GM12878 (cell line): ENCODE measurements around the gene TUT1. TPM values are rescaled to one million over a fixed set of nuclear protein-coding genes. Genes with fewer than 3 reads are reported as not detected.
A peak's percentile ranks its signal among the peaks of the same experiment; 100 is the strongest.

Source experiments
- ATAC-seq: fragments of 200-7000 bp; cut with Tn5 transposase; 3 replicates; pipeline ENCODE4 v1.9.1; 2020; ENCODE audit warnings: mild to moderate bottlenecking, moderate library complexity
- BruUV-seq: library from RNA; stranded (reverse); fragments of 400-500 nt; replicated peaks from 2 replicates; lab custom pipeline; 2021; lab: Mats Ljungman, UMichigan
- CTCF ChIA-PET: fragments of 300-600 bp; sonication (Branson Sonifier 250); formaldehyde crosslinking; extraction: SDS; loops from one replicate; lab custom pipeline; 2021; ENCODE audit warnings: inconsistent platforms; lab: Yijun Ruan, JAX
- POLR2A ChIA-PET: fragments of 350-600 bp; formaldehyde crosslinking; extraction: SDS; loops from one replicate; lab custom pipeline; 2021; ENCODE audit warnings: inconsistent platforms; lab: Charles Lee
- RAD21 ChIA-PET: fragments of 300-600 bp; sonication (Branson Sonifier 250); formaldehyde crosslinking; loops from one replicate; lab custom pipeline; 2023; ENCODE audit warnings: antibody characterized with exemption; ENCODE audit not compliant: unreplicated experiment; lab: Charles Lee
- SMC1A ChIA-PET: fragments of 300-600 bp; sonication (Branson Sonifier 250); formaldehyde crosslinking; loops from one replicate; lab custom pipeline; 2023; ENCODE audit not compliant: unreplicated experiment, uncharacterized antibody; lab: Charles Lee
- DNase-seq: peaks from one replicate; pipeline ENCODE4 v3.0.0-alpha.2; 2011; ENCODE audit warnings: low read depth, low spot score
- FAIRE-seq: peaks from 3 replicates; lab custom pipeline; 2011; peaks lifted over from hg19 to GRCh38; lab: Jason Lieb, UNC
- H2AFZ ChIP-seq: 2 replicates; pipeline ENCODE4 v1.6.0; 2011; ENCODE audit warnings: low read depth, low read length, control low read depth; ENCODE audit not compliant: control insufficient read depth
- H3K27ac ChIP-seq: 2 replicates; pipeline ENCODE4 v1.5.1; 2011; ENCODE audit warnings: control low read depth; ENCODE audit not compliant: control insufficient read depth, insufficient read depth
- H3K27me3 ChIP-seq, 2 experiments: replicated peaks in 1 of 2; 2 replicates each; pipeline versions ENCODE4 v1.6.0 to v1.6.1; 2011; ENCODE audit warnings: low read length in 1 of 2; ENCODE audit not compliant: control insufficient read depth in 2 of 2, insufficient read depth in 2 of 2
- H3K36me3 ChIP-seq, 2 experiments: 2 replicates each; pipeline ENCODE4 v1.5.1; 2011; ENCODE audit warnings: low read length in 1 of 2; ENCODE audit not compliant: control insufficient read depth in 2 of 2, insufficient read depth in 2 of 2
- H3K4me1 ChIP-seq: 2 replicates; pipeline ENCODE4 v1.6.1; 2011; ENCODE audit warnings: mild to moderate bottlenecking, low read length, moderate library complexity, mixed read lengths; ENCODE audit not compliant: control insufficient read depth, insufficient read depth
- H3K4me2 ChIP-seq: 2 replicates; pipeline ENCODE4 v1.6.0; 2011; ENCODE audit warnings: control low read depth; ENCODE audit not compliant: control insufficient read depth, insufficient read depth
- H3K4me3 ChIP-seq: fragments of 200-600 bp; sonication (generic); 2 replicates; pipeline ENCODE4 v1.5.1; 2016
- H3K79me2 ChIP-seq: 2 replicates; pipeline ENCODE4 v1.6.0; 2011; ENCODE audit warnings: low read length; ENCODE audit not compliant: control insufficient read depth, insufficient read depth
- H3K9ac ChIP-seq: 2 replicates; pipeline ENCODE4 v1.8.0; 2011; ENCODE audit warnings: low read length, control low read depth, mixed read lengths; ENCODE audit not compliant: control insufficient read depth, insufficient read depth
- H3K9me3 ChIP-seq: replicated peaks from 3 replicates; pipeline ENCODE4 v1.5.1; 2011; ENCODE audit warnings: mild to moderate bottlenecking, low read length; ENCODE audit not compliant: control insufficient read depth, insufficient read depth
- H4K20me1 ChIP-seq: 2 replicates; pipeline ENCODE4 v1.6.0; 2011; ENCODE audit not compliant: control insufficient read depth, insufficient read depth
- CEBPB ChIP-seq, 2 experiments: fragments of 150-350 bp in 1 of 2; IDR thresholded peaks; 2 replicates each; pipeline ENCODE4 v1.6.1; 2012 to 2014; ENCODE audit warnings: low read depth in 2 of 2, low read length in 2 of 2, borderline replicate concordance in 1 of 2, inconsistent platforms in 1 of 2
- EED ChIP-seq: sonication (generic); IDR thresholded peaks from 2 replicates; pipeline ENCODE4 v1.6.1; 2016; ENCODE audit warnings: antibody characterized with exemption, low read depth
- EGR1 ChIP-seq, 2 experiments: IDR thresholded peaks; 1 replicate in 1 of 2; 2 replicates in 1 of 2; pipeline ENCODE4 v1.6.1; 2011 to 2012; ENCODE audit warnings: low read depth in 2 of 2, low read length in 2 of 2, borderline replicate concordance in 1 of 2, mild to moderate bottlenecking in 1 of 2, moderate library complexity in 1 of 2
- IKZF1 ChIP-seq: fragments of 450-650 bp; conservative IDR thresholded peaks from 2 replicates; pipeline ENCODE4 v1.6.1; 2017; ENCODE audit warnings: antibody characterized with exemption, mild to moderate bottlenecking
- IRF4 ChIP-seq: IDR thresholded peaks from 2 replicates; pipeline ENCODE4 v1.6.1; 2011; ENCODE audit warnings: low read depth, low read length
- MAX ChIP-seq: IDR thresholded peaks from 2 replicates; pipeline ENCODE4 v1.6.1; 2012; ENCODE audit warnings: low read depth, low read length, improper control_type of control experiment
- NBN ChIP-seq: fragments of 450-650 bp; IDR thresholded peaks from 2 replicates; pipeline ENCODE4 v1.6.1; 2016
- NFYA ChIP-seq: IDR thresholded peaks from 2 replicates; pipeline ENCODE4 v1.6.1; 2011; ENCODE audit warnings: low read depth, mild to moderate bottlenecking, low read length, improper control_type of control experiment, borderline replicate concordance
- NR2F1 ChIP-seq: fragments of 450-650 bp; conservative IDR thresholded peaks from 2 replicates; pipeline ENCODE4 v1.6.1; 2017; ENCODE audit warnings: mild to moderate bottlenecking
- PAX5 ChIP-seq: IDR thresholded peaks from 2 replicates; pipeline ENCODE4 v1.6.1; 2011; ENCODE audit warnings: low read depth, low read length, borderline replicate concordance
- PML ChIP-seq: IDR thresholded peaks from 2 replicates; pipeline ENCODE4 v1.6.1; 2012; ENCODE audit warnings: low read length, inconsistent platforms
- POLR2AphosphoS5 ChIP-seq: IDR thresholded peaks from 2 replicates; pipeline ENCODE4 v1.6.1; 2011; ENCODE audit warnings: mild to moderate bottlenecking, low read length, inconsistent platforms
- RUNX3 ChIP-seq: IDR thresholded peaks from 2 replicates; pipeline ENCODE4 v1.6.1; 2012; ENCODE audit warnings: low read length, inconsistent platforms
- SREBF1 ChIP-seq: IDR thresholded peaks from 2 replicates; pipeline ENCODE4 v1.6.1; 2012; ENCODE audit warnings: mild to moderate bottlenecking, low read length
- TARDBP ChIP-seq: IDR thresholded peaks from 2 replicates; pipeline ENCODE4 v1.6.1; 2016; ENCODE audit warnings: borderline replicate concordance
- TCF7 ChIP-seq: IDR thresholded peaks from 2 replicates; pipeline ENCODE4 v1.6.1; 2014; ENCODE audit warnings: antibody characterized with exemption, borderline replicate concordance
- ZBED1 ChIP-seq: IDR thresholded peaks from 2 replicates; pipeline ENCODE4 v1.6.1; 2016; ENCODE audit warnings: borderline replicate concordance
- WGBS: methylation state at CpG from one replicate; pipeline ENCODE4 v1.1.6; 2016; ENCODE audit warnings: low lambda C conversion rate; ENCODE audit not compliant: insufficient replicate concordance, insufficient coverage; ENCODE audit errors: missing lambda C conversion rate; 5-methylcytosine and 5-hydroxymethylcytosine counted together
- in situ Hi-C: fragments of 300-500 bp; cut with MboI; formaldehyde crosslinking; loops from 9 replicates; pipeline ENCODE4 v1.14.3; 2018; ENCODE audit warnings: mixed read lengths
- intact Hi-C: fragments of 100-400 bp; cut with micrococcal nuclease; formaldehyde crosslinking; loops from one replicate; pipeline ENCODE4 v1.14.2; 2022; ENCODE audit not compliant: unreplicated experiment
- polyA plus RNA-seq, 11 experiments: library from polyadenylated mRNA; depleted of rRNA in 4 of 11; unstranded in 6 of 11; stranded (reverse) in 5 of 11; fragments of >200 nt; fragmentation: Nextera tagmentation in 4 of 11; fragmentation: Illumina TruSeq in 1 of 11; extraction: Ambion mirVana in 4 of 11; extraction: Trizol in 1 of 11; gene quantifications; 1 replicate in 1 of 11; 2 replicates in 10 of 11; pipeline versions ENCODE4 v1.2.1 to v1.2.3, GENCODE V29; 2011 to 2016; ENCODE audit warnings: inconsistent platforms in 2 of 11, missing spikeins in 2 of 11, low read depth in 1 of 11
- total RNA-seq, 4 experiments: library from RNA; depleted of rRNA in 3 of 4; stranded (reverse); fragments of >200 nt in 3 of 4; fragmentation: Illumina TruSeq in 1 of 4; extraction: Trizol in 1 of 4; gene quantifications; 2 replicates each; pipeline versions ENCODE4 v1.2.1 to v1.2.3, GENCODE V29; 2013 to 2021
- TF ChIP-seq, protein P1 (sequence below): IDR thresholded peaks from 2 replicates; pipeline ENCODE4 v1.6.1; 2012; ENCODE audit warnings: low read depth, low read length, improper control_type of control experiment
- TF ChIP-seq, protein P2 (sequence below): fragments of 450-650 bp; formaldehyde crosslinking; IDR thresholded peaks from 2 replicates; pipeline ENCODE4 v1.5.0; 2022; ENCODE audit warnings: mild to moderate bottlenecking, missing genetic modification characterization

Gene TUT1
- total and polyA plus RNA-seq, 10 of the 15 experiments (the other 5 are each of a cell fraction or from before 2014, with no cell fraction given), result 1.1 to 29.9 (median 16.2) TPM

DNA sequence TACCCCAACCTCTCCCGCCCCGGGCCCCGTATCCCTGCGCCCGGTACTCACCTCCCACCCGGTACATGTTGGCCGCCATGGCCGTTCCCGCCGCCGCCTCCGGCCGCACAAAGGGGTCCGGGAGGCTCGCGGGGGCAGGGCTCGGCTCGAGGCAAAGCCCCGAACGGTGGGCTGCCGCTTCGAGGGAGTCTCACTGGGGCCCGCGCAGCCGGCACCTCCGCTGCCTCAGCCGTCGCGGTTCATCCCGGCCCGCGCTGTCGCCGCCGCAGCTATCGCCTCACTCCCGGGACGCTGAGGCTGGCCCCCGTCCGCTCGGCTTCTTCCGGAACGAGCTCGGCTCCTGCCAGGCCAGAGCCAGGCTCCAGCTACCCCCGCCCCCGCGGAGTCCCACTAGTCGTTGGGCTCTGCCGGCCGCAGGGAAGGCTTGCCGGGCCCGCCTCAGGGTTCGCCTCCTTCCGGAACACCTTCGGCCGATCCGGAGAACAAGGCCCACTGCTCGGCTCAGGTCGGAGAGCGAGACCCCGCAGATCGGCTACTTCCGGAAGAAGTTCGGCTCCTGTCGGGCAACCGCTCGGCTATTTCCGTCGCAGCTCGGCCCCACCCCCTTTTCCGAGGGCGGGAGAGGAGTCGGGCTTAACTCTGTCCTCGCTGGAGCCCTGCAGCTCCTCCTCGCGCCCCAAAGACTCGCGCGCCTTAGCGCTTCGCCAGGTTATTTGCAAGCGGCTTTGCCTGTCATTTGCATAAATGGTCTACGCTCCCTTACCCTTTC is 10.2 kb upstream of the TUT1 start, which contains the start of gene MTA2 (continued):
- TF ChIP-seq TCF7 (no peak), ZBED1 (no peak), TARDBP (no peak), CEBPB (IDR thresholded peaks at IDR 0.05; ENCODE audit: borderline replicate concordance in 1 of 2, low read depth in 2 of 2, low read length in 2 of 2) (no peak), SREBF1 (no peak), EGR1 (IDR thresholded peaks at IDR 0.05; ENCODE audit: borderline replicate concordance in 1 of 2, low read depth in 2 of 2, low read length in 2 of 2) (peak in 1 of 2 experiments; percentile 86; a peak in 2 of 3 replicates), NR2F1 (no peak), NFYA (no peak)
- TF ChIP-seq, protein P1, sequence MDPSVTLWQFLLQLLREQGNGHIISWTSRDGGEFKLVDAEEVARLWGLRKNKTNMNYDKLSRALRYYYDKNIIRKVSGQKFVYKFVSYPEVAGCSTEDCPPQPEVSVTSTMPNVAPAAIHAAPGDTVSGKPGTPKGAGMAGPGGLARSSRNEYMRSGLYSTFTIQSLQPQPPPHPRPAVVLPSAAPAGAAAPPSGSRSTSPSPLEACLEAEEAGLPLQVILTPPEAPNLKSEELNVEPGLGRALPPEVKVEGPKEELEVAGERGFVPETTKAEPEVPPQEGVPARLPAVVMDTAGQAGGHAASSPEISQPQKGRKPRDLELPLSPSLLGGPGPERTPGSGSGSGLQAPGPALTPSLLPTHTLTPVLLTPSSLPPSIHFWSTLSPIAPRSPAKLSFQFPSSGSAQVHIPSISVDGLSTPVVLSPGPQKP, result peak; percentile 62

DNA sequence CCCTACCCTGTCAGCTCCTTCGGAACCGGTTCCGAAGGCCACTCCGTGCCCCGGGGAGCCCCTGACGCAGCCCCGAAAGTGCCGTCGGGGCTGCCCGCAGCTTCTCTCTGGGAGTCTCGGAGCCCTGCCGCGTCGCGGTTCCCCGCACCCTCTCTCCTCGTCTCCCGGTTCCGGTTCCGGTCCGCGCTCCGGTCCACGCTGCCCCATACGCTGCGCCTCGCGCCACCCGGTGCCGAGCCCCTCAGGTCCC is 9.7 kb upstream of the TUT1 start:
- ChIA-PET POLR2A (interaction anchor here (0.6 to 2.4 kb wide), 20 partner anchors 9 to 1632 kb away, joined by 3 to 30 read pairs (median 6); partner anchors contain the start of genes B3GAT3, C11orf98, CSKMT and EEF1G), RAD21 (interaction anchor here (0.9 to 3.9 kb wide), 9 partner anchors 9 to 280 kb away, joined by 3 to 36 read pairs (median 4); partner anchors contain the start of genes B3GAT3, C11orf98, CSKMT and GANAB), SMC1A (interaction anchor here (0.6 to 3.1 kb wide), 8 partner anchors 9 to 109 kb away, joined by 3 to 30 read pairs (median 4); partner anchors contain the start of genes B3GAT3, C11orf98 and TUT1), CTCF (interaction anchor here (1.0 to 2.7 kb wide), 8 partner anchors 9 to 206 kb away, joined by 3 to 27 read pairs (median 4); partner anchors contain the start of genes B3GAT3, EEF1G and TUT1)
- peaks cover 40% of the 10 kb centered on the region for H3K79me2 ChIP-seq
- peak overlapping the region; percentile 97 for H3K27ac ChIP-seq
- H3K4me2 ChIP-seq, result peak overlapping the region; percentile 99
- FAIRE-seq (peak; percentile 47), DNase-seq (no peak), ATAC-seq (peak; percentile 18)
- H3K4me3 ChIP-seq, result peak overlapping the region; percentile 91
- H3K9ac ChIP-seq, result peak overlapping the region; percentile 99
- in situ Hi-C loops (no loop called here), intact Hi-C loops (loop anchor here (5.0 kb wide), 2 partner anchors 106 to 126 kb away; partner anchors contain the start of genes BSCL2, GNG3, HNRNPUL2 and TTC9C)
- no peaks in the 10 kb centered on the region; the same call in 1 of the 2 replicates for H4K20me1 ChIP-seq
- peaks cover 21 to 36% of the 10 kb centered on the region in 2 experiments for H3K36me3 ChIP-seq
- no TSS peak for BruUV-seq
- no peaks in the 10 kb centered on the region for H3K27me3 ChIP-seq
- peaks cover 19% of the 10 kb centered on the region for H3K4me1 ChIP-seq
- H2AFZ ChIP-seq, result peak overlapping the region; percentile 13
- under 1% methylated on average over 18 of the region's 30 CpGs for WGBS
- no peaks in the 10 kb centered on the region for H3K9me3 ChIP-seq
- TF ChIP-seq IRF4, result 0 out of 2 replicates have a peak, but pooled peaks have one; percentile 19
- TF ChIP-seq RUNX3, result peak; percentile 4; the same call in 1 of the 2 replicates
- peak; percentile 5; the same call in 1 of the 2 replicates for TF ChIP-seq PML
- peak; percentile 24; the same call in 1 of the 2 replicates for TF ChIP-seq POLR2AphosphoS5
- TF ChIP-seq, protein P2, sequence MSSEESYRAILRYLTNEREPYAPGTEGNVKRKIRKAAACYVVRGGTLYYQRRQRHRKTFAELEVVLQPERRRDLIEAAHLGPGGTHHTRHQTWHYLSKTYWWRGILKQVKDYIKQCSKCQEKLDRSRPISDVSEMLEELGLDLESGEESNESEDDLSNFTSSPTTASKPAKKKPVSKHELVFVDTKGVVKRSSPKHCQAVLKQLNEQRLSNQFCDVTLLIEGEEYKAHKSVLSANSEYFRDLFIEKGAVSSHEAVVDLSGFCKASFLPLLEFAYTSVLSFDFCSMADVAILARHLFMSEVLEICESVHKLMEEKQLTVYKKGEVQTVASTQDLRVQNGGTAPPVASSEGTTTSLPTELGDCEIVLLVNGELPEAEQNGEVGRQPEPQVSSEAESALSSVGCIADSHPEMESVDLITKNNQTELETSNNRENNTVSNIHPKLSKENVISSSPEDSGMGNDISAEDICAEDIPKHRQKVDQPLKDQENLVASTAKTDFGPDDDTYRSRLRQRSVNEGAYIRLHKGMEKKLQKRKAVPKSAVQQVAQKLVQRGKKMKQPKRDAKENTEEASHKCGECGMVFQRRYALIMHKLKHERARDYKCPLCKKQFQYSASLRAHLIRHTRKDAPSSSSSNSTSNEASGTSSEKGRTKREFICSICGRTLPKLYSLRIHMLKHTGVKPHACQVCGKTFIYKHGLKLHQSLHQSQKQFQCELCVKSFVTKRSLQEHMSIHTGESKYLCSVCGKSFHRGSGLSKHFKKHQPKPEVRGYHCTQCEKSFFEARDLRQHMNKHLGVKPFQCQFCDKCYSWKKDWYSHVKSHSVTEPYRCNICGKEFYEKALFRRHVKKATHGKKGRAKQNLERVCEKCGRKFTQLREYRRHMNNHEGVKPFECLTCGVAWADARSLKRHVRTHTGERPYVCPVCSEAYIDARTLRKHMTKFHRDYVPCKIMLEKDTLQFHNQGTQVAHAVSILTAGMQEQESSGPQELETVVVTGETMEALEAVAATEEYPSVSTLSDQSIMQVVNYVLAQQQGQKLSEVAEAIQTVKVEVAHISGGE (CRISPR knock-in tag), result no peak
- 0 out of 2 replicates have a peak, but pooled peaks have one; percentile 28 for TF ChIP-seq MAX
- TF ChIP-seq NBN, result peak; percentile 30; the same call in 1 of the 2 replicates
- TF ChIP-seq IKZF1, result peak; percentile 80
- TF ChIP-seq EED, result 0 out of 2 replicates have a peak, but pooled peaks have one; percentile 11
- TF ChIP-seq PAX5, result peak; percentile 51; the same call in 1 of the 2 replicates
